NCI-H187 (cell line): Measurements from ENCODE around the gene KIZ.

Experiments used
- DNase-seq, 2 experiments: peaks; one replicate each; lab custom pipeline; 2025; lab: John Stamatoyannopoulos, UW

KIZ gene

GRCh38 chr20:21104921-21105320 lies 21.0 kb upstream of the KIZ start:
- DNase-seq: no peak

- DNase-seq: no peak
Measured at GRCh38 chr20:21105429-21106170, 20.3 kb upstream of the KIZ start.

GRCh38 chr20:21106171-21107017 lies 19.5 kb upstream of the KIZ start, which contains the start of gene LINC00237:
LINC00237 (minus strand) TSS chr20:21106358.
- no peak for DNase-seq

- no peak for DNase-seq
Measured at GRCh38 chr20:21109144-21109543, 16.7 kb upstream of the KIZ start.

GRCh38 chr20:21110811-21111210 lies 15.1 kb upstream of the KIZ start:
- no peak for DNase-seq

GRCh38 chr20:21111416-21111815 lies 14.5 kb upstream of the KIZ start:
- DNase-seq: no peak

GRCh38 chr20:21113697-21114096 lies 12.2 kb upstream of the KIZ start:
- DNase-seq: no peak

- no peak for DNase-seq
Measured at GRCh38 chr20:21114584-21114983, 11.3 kb upstream of the KIZ start.

GRCh38 chr20:21117521-21117920 lies 8.4 kb upstream of the KIZ start:
- no peak for DNase-seq

- no peak for DNase-seq
Measured at GRCh38 chr20:21118138-21118537, 7.7 kb upstream of the KIZ start.

- no peak for DNase-seq
Measured at GRCh38 chr20:21118782-21119181, 7.1 kb upstream of the KIZ start.

GRCh38 chr20:21124190-21124589 lies 1.7 kb upstream of the KIZ start:
- no peak for DNase-seq

GRCh38 chr20:21125072-21125848 lies 622 bp upstream of the KIZ start:
- peak in 1 of 2 experiments; percentile 30 for DNase-seq

- no peak for DNase-seq
Measured at GRCh38 chr20:21126581-21126870, 644 bp downstream of the KIZ start.

- no peak for DNase-seq
Measured at GRCh38 chr20:21127201-21127981, 1.5 kb downstream of the KIZ start.

- no peak for DNase-seq
Measured at GRCh38 chr20:21129861-21130260, 4.0 kb downstream of the KIZ start.

- no peak for DNase-seq
Measured at GRCh38 chr20:21133404-21133803, 7.5 kb downstream of the KIZ start.

- DNase-seq: no peak
Measured at GRCh38 chr20:21133917-21134622, 8.2 kb downstream of the KIZ start.

- no peak for DNase-seq
Measured at GRCh38 chr20:21134883-21135493, 9.1 kb downstream of the KIZ start.

- DNase-seq: no peak
Measured at GRCh38 chr20:21136015-21136732, 10.3 kb downstream of the KIZ start.
